Mucosa of rectum (tissue), 2 donors: ENCODE results near the gene TSPAN14.
"Not testable (repeated sequence)": the region's sequence is repeated elsewhere in the genome, so short reads cannot be mapped to it uniquely, and the experiment has no call there.

Source experiments
- H3K27ac ChIP-seq, 2 donors: one replicate each; pipeline ENCODE4 v1.7.0; 2013; ENCODE audit warnings: inconsistent platforms in 2 of 2, low read depth in 2 of 2, low read length in 2 of 2
- H3K27me3 ChIP-seq, 2 donors: one replicate each; pipeline ENCODE4 v1.7.0; 2013; ENCODE audit warnings: low read length in 2 of 2; ENCODE audit not compliant: control insufficient read depth in 2 of 2, insufficient read depth in 2 of 2
- H3K36me3 ChIP-seq, 2 donors: one replicate each; pipeline ENCODE4 v1.7.0; 2013; ENCODE audit warnings: low read length in 2 of 2; ENCODE audit not compliant: control insufficient read depth in 2 of 2, insufficient read depth in 2 of 2
- H3K4me1 ChIP-seq, 2 donors: one replicate each; pipeline ENCODE4 v1.7.0; 2013; ENCODE audit warnings: low read length in 2 of 2, mild to moderate bottlenecking in 1 of 2; ENCODE audit not compliant: control insufficient read depth in 2 of 2, insufficient read depth in 2 of 2
- H3K4me3 ChIP-seq, 2 donors: one replicate each; pipeline ENCODE4 v1.7.0; 2013; ENCODE audit warnings: low read length in 2 of 2
- H3K9ac ChIP-seq, 2 donors: one replicate each; pipeline ENCODE4 v1.7.0; 2013; ENCODE audit warnings: low read length in 2 of 2, low read depth in 1 of 2, mild to moderate bottlenecking in 1 of 2
- H3K9me3 ChIP-seq, 2 donors: one replicate each; pipeline ENCODE4 v1.7.0; 2013; ENCODE audit warnings: low read length in 2 of 2; ENCODE audit not compliant: control insufficient read depth in 2 of 2
- donor health status: healthy.
- donor health status: Normal muscosa, but diverticular disease.

Gene TSPAN14

DNA sequence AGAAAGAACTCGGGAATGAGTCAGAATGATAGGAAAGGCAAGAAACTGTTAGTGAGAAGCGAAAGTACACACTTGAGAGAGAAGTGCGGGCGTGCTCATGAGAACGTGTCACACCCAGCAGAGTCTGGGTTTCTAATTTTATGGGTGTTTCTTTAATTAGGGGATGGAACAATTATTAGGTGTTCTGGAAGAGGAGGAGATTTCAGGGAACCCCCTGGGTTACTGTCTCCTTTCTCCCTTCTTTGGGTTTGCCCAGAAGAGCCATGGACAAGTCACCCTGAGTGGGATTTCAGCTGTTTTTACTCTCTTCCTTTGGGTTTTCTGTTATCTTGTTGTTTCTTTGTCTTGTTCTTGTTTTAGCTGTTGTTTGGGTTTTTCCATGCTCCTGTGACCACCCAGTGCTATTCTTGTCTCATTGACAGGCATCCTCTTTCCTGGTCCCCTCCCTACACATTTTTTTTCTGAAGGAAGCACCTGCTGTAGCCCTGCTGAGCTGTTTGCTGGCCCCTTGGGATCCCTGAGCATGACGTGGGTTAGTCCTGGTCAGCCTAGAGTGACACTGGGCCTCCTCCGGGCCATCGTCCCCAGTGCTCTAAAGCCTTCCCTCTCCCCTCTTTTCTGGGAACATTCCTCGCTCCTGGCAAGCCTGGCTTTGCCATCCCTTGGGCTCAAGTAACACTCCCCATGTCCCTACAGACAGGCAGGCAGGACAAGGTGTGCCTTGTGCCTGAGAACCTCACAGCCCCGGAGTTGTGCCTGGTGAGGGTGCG, 87.1 kb downstream of the TSPAN14 start:
- Histone ChIP-seq H3K27me3 (no peaks in the 10 kb centered on the region), H3K36me3 (no peaks in the 10 kb centered on the region), H3K4me3 (peak overlapping the region; percentile 42 to 52), H3K4me1 (peaks cover 2 to 6% of the 10 kb centered on the region in 2 donors), H3K9me3 (no peaks in the 10 kb centered on the region), H3K9ac (no peak overlapping the region), H3K27ac (no peak overlapping the region)

DNA sequence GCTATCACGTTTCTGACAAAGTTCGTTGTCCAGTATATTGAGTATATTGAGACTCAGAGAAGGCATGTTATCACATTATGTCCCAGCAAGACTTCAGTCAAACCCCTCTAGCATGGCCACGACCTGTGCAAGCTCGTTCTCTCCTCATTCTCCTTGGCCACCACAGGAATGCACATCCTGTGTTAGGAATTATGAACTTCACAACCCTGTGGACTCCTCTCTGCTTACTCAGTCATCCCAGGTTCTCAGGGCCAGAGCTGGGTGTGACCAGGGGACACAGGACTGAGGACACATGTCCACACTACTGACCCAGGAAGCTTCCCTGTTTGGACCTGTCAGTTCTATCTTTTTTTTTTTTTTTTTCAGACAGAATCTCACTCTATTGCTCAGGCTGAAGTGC, 87.9 kb downstream of the TSPAN14 start:
- no peaks in the 10 kb centered on the region for H3K9me3 ChIP-seq
- no peak overlapping the region for H3K27ac ChIP-seq
- H3K4me3 ChIP-seq: no peak overlapping the region
- no peaks in the 10 kb centered on the region for H3K27me3 ChIP-seq
- no peak overlapping the region for H3K9ac ChIP-seq
- peaks cover 0 to 6% of the 10 kb centered on the region in 2 donors for H3K4me1 ChIP-seq
- no peaks in the 10 kb centered on the region for H3K36me3 ChIP-seq

DNA sequence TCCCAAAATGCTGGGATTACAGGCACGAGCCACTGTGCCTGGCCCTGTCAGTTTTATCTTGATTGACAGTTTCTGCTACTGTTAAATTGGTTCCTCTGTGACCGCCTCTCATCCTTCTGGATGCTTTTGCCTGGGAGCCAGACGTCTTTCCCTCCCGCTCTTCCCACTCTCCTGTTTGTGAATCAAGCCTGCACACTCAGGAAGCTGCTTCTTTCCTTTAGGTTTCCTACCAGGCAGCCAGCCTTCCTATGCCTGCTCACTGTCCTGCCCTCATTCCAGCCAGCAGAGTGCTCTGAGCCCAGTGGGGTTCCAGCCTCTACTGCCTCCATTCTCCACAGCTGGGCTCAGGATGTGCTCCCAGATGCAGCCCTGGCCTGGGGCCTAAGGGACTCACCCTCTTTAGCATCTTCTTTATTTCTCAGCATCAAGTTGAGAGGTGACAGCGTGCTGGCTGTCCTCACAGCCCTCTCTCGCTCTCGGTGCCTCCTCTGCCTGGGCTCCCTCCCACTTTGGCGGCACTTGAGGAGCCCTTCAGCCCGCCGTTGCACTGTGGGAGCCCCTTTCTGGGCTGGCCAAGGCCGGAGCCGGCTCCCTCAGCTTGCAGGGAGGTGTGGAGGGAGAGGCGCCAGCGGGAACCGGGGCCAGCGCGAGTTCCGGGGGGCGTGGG, 88.7 kb downstream of the TSPAN14 start:
- Histone ChIP-seq H3K4me3 (no peak overlapping the region), H3K9ac (no peak overlapping the region), H3K36me3 (no peaks in the 10 kb centered on the region), H3K27ac (no peak overlapping the region), H3K27me3 (no peaks in the 10 kb centered on the region), H3K9me3 (no peaks in the 10 kb centered on the region), H3K4me1 (peaks cover 0 to 6% of the 10 kb centered on the region in 2 donors)

DNA sequence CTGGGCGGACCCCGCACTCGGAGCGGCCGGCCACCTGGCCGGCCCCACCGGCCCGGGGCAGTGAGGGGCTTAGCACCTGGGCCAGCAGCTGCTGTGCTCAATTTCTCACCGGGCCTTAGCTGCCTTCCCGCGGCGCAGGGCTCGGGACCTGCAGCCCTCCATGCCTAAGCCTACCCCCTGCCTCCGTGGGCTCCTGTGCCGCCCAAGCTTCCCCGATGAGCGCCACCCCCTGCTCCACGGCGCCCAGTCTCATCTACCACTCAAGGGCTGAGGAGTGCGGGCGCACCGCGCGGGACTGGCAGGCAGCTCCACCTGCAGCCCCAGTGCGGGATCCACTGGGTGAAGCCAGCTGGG, 89.2 kb downstream of the TSPAN14 start:
- H3K9ac ChIP-seq, H3K4me1 ChIP-seq, H3K27ac ChIP-seq, H3K27me3 ChIP-seq, H3K4me3 ChIP-seq, H3K9me3 ChIP-seq, H3K36me3 ChIP-seq: not testable (repeated sequence)

DNA sequence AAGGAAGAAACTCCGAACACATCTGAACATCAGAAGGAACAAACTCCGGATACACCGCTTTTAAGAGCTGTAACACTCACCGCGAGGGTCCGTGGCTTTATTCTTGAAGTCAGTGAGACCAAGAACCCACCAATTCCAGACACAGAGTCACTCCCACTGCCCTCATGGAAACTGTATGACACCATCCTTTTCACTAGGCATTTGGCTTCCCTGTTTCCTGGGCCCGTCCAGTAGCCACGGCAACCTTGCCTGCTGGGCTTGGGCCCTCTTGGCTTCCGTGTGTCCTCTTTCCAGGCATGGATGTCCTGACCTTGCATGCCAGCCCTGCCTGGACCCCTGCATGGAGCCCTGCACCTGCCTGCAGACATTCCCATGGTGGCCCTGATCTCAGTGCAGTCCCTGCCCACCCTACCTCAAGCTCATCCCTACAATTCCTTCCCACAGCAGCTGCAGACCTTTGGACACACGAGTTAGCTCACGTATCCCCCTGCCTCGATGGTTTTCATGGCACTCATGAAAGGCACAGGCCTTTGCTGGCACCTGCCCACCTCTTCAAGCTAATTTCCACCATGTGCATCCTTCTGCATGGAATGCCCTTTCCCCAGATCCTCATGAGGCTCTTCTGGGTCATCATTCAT, 90.3 kb downstream of the TSPAN14 start:
- H3K9me3 ChIP-seq: no peaks in the 10 kb centered on the region
- no peak overlapping the region for H3K4me3 ChIP-seq
- H3K4me1 ChIP-seq: peaks cover 0 to 6% of the 10 kb centered on the region in 2 donors
- no peak overlapping the region for H3K9ac ChIP-seq
- no peak overlapping the region for H3K27ac ChIP-seq
- H3K36me3 ChIP-seq: no peaks in the 10 kb centered on the region
- no peaks in the 10 kb centered on the region for H3K27me3 ChIP-seq

DNA sequence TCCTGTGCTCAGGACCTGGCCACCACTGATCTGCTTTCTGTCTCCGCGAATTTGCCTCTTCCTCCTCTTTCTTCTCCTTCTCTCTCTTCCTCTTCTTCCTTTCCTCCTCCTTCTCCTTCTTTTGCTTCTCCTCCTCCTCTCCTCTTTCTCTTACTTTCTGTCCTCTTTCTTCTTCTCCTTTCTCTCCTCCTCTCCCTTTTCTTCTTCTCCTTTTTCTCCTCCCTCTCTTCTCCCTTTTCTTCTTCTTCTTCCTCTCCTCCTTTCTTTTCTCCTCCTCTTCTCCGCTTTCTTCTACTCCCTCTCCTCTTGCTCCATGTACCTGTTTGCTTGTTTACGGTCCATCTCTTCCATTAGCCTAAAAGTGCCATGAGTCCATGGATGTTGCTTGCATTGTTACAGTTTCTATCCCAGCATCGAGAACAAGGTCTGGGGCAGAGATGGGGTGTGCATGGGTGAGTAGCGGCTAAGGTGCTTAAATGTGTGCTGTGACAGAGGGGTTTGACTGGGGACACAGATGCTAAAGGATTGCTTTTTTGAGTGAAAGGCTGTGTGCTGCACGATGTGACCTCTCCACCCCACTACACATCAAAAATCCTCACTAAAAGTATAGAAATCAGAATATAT, 91.3 kb downstream of the TSPAN14 start:
- no peaks in the 10 kb centered on the region for H3K27me3 ChIP-seq
- peaks cover 0 to 6% of the 10 kb centered on the region in 2 donors for H3K4me1 ChIP-seq
- no peak overlapping the region for H3K27ac ChIP-seq
- H3K36me3 ChIP-seq: no peaks in the 10 kb centered on the region
- H3K4me3 ChIP-seq: no peak overlapping the region
- no peak overlapping the region for H3K9ac ChIP-seq
- H3K9me3 ChIP-seq: no peaks in the 10 kb centered on the region

DNA sequence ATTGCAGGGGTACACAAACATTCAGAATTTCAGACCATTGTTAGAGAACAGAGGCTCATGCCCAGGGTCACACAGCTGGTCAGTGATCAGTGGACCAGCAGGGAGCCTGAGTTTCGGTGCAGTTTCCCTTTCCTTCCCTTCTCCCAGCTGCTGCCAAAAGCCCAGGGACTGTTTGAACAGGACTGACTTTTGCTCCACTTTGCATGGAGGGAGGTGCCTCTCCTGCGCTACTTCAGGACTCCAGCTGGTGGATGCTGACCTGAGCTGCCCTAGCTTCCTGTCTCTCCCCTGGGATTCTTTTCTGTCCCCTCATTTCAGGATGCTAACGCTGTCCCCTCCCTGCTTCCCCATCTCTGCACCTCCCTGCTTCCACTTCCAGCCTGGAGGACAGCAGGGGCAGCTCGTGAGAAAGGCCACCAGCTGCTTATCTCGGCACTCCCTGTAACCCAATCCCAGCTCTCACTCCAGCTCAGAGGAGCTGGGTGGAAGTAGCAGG, 98.1 kb downstream of the TSPAN14 start:
- Histone ChIP-seq H3K4me3 (peak overlapping the region in 1 of 2 donors; percentile 37), H3K9ac (no peak overlapping the region), H3K4me1 (peaks cover 13 to 21% of the 10 kb centered on the region in 2 donors), H3K9me3 (no peaks in the 10 kb centered on the region), H3K36me3 (no peaks in the 10 kb centered on the region), H3K27me3 (peaks cover 0 to 2% of the 10 kb centered on the region in 2 donors), H3K27ac (peak overlapping the region; percentile 19 to 38)

DNA sequence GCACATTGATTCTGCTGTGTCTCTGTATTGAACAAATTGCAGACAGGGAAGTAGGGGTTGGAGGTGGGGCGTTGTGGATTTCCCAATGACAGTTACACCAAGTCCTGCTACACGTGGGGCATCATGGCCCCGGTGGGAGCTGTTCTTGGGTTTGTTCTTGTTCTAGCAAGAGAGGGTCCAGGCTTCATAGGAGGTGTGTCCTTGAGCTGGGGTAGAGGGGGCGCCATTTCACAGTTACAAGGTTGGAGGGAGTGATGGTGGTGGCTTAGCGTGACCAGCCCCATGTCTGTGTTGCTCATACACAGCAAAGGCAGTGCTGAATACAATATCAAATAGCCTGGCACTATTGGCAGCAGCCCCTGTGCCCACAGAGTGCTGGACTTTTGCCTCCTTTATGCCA, 99.3 kb downstream of the TSPAN14 start:
- Histone ChIP-seq H3K36me3 (no peaks in the 10 kb centered on the region), H3K4me3 (no peak overlapping the region), H3K9ac (no peak overlapping the region), H3K27me3 (peaks cover 0 to 2% of the 10 kb centered on the region in 2 donors), H3K27ac (no peak overlapping the region), H3K4me1 (peaks cover 13 to 21% of the 10 kb centered on the region in 2 donors), H3K9me3 (no peaks in the 10 kb centered on the region)

DNA sequence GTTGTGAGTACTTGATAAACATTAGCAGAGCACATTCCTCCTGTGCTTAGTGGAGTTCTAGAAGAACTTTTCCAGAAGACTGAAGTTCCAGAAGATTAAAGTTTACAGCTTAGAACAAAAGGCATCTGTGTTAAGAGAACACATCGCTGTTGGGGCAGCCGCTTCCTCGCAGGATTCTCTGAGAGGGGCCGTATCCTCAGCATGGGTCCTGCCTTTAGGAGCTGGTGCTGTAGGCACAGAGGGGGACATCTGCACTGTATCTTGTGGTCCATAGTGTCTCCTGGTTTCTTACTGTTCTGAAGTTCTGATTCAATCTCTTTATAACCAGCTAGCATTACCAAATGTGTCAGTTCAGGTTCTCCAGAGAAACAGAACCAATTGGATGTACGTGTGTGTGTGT, 99.9 kb downstream of the TSPAN14 start:
- Histone ChIP-seq H3K27ac (no peak overlapping the region), H3K9ac (no peak overlapping the region), H3K36me3 (no peaks in the 10 kb centered on the region)

DNA sequence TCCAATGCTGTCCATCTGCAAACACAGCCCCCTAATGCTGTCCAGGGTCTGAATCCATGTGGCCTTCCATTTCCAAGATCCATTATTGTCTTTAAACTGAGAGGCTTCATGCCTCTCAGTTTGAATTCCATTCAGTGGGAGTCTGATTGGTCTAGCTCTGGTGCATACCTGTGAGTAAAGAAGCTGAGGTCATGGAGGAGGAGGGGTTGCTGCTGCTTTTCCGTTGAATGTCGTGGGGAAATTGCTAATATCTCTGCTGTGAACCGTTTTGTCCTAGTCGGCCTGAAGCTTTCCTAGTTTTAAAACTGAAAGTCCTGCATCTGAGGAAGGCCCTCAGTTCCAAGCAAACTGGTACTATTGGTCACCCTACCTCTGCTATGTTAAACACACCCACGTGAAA, 101.3 kb downstream of the TSPAN14 start:
- Histone ChIP-seq H3K4me1 (peaks cover 13 to 21% of the 10 kb centered on the region in 2 donors), H3K9ac (no peak overlapping the region), H3K36me3 (no peaks in the 10 kb centered on the region), H3K9me3 (no peaks in the 10 kb centered on the region), H3K27me3 (peaks cover 0 to 2% of the 10 kb centered on the region in 2 donors), H3K4me3 (no peak overlapping the region), H3K27ac (no peak overlapping the region)

More for the DNA sequence above, 99.9 kb downstream of the TSPAN14 start:
- Histone ChIP-seq H3K4me1 (peaks cover 13 to 21% of the 10 kb centered on the region in 2 donors), H3K9me3 (no peaks in the 10 kb centered on the region), H3K27me3 (peaks cover 0 to 2% of the 10 kb centered on the region in 2 donors), H3K4me3 (no peak overlapping the region)
